Adrenal gland (tissue), 12 donors: ENCODE results near the gene DIAPH3. TPM values are rescaled to one million over a fixed set of nuclear protein-coding genes. Genes with fewer than 3 reads are reported as not detected.

Experiments used
- DNase-seq, 7 donors: peaks; one replicate each; pipeline ENCODE4 v3.0.0-alpha.2; 2019 to 2020
- H3K27ac ChIP-seq, 5 donors: fragments of 200-600 bp; sonication (generic) in 4 of 5; 1 replicate in 3 of 5; 2 replicates in 2 of 5; pipeline versions ENCODE4 v1.5.1 to v1.8.0; 2016 to 2020; ENCODE audit warnings: mild to moderate bottlenecking in 1 of 5
- H3K27me3 ChIP-seq: fragments of 200-600 bp; 2 replicates; pipeline ENCODE4 v1.8.0; 2021
- H3K36me3 ChIP-seq, 2 donors: fragments of 200-600 bp; replicated peaks in 1 of 2; 1 replicate in 1 of 2; 2 replicates in 1 of 2; pipeline versions ENCODE4 v1.5.1 to v1.8.0; 2018 to 2022
- H3K4me1 ChIP-seq, 2 donors: fragments of 200-600 bp; replicated peaks in 1 of 2; 1 replicate in 1 of 2; 2 replicates in 1 of 2; pipeline versions ENCODE4 v1.5.1 to v1.8.0; 2018 to 2021
- H3K4me3 ChIP-seq, 4 donors: fragments of 200-600 bp; sonication (generic) in 3 of 4; one replicate each; pipeline ENCODE4 v1.5.1; 2016 to 2018
- H3K9me3 ChIP-seq, 3 donors: fragments of 200-600 bp; sonication (generic) in 1 of 3; replicated peaks in 1 of 3; 1 replicate in 2 of 3; 2 replicates in 1 of 3; pipeline versions ENCODE4 v1.5.1 to v1.8.0; 2016 to 2021
- POLR2A ChIP-seq, 2 donors: fragments of 450-650 bp; IDR thresholded peaks; one replicate each; pipeline ENCODE4 v1.6.1; 2017; ENCODE audit warnings: antibody characterized with exemption in 2 of 2, mild to moderate bottlenecking in 2 of 2, moderate library complexity in 1 of 2
- WGBS, 4 donors: extraction: QIAGEN DNeasy Blood & Tissue Kit in 2 of 4; methylation state at CpG; one replicate each; pipeline versions ENCODE4 v1.1.5 to v1.1.7; 2013 to 2017; 5-methylcytosine and 5-hydroxymethylcytosine counted together
- intact Hi-C, 2 donors: fragments of 100-400 bp; cut with DNase I; formaldehyde crosslinking; loops; one replicate each; pipeline versions ENCODE4 v1.14.1 to v1.15.0; 2022 to 2023
- polyA plus RNA-seq, 3 donors: library from polyadenylated mRNA; stranded (reverse); fragments of 200-250 nt in 2 of 3; fragments of 350-450 nt in 1 of 3; fragmentation: Illumina TruSeq in 1 of 3; extraction: RNeasy Lipid Tissue Mini Kit (QIAGEN cat#74804) in 1 of 3; gene quantifications; one replicate each; pipeline ENCODE4 v1.2.3, GENCODE V29; 2013 to 2014
- total RNA-seq, 9 donors: library from RNA; depleted of rRNA in 4 of 9; stranded (reverse); fragments of >200 nt in 4 of 9; fragments of 120-200 nt in 1 of 9; fragmentation: NEBNext Ultra II Directional in 1 of 9; extraction: Animal tissue kit (Norgen Biotek cat#: 25700) in 1 of 9; gene quantifications; one replicate each; pipeline versions ENCODE4 v1.1.0 to v1.2.4, GENCODE V29; 2013 to 2023
- TF ChIP-seq, protein P1 (sequence below), 6 experiments: fragments of 450-650 bp in 4 of 6; fragments of 200-600 bp in 2 of 6; sonication (generic) in 1 of 6; IDR thresholded peaks; 1 replicate in 5 of 6; 2 replicates in 1 of 6; pipeline versions ENCODE4 v1.5.1 to v1.8.0; 2016 to 2021; ENCODE audit warnings: antibody characterized with exemption in 6 of 6, mild to moderate bottlenecking in 2 of 6, moderate library complexity in 1 of 6
- donor health status: healthy with polysubstance abuse.
- donor health status: Bipolar disorder and iron deficiency.
- donor health status: DM: yes; HTN: yes; CAD: no.
- donor health status: DM: no; HTN: no; CAD: no.
- donor health status: DM: no; HTN: no; CAD: no.
- donor health status: DM: yes; HTN: yes; CAD: no.

Gene DIAPH3
- total and polyA plus RNA-seq, 12 donors: 0.07 to 4.2 (median 0.42) TPM; not detected in 3

DNA sequence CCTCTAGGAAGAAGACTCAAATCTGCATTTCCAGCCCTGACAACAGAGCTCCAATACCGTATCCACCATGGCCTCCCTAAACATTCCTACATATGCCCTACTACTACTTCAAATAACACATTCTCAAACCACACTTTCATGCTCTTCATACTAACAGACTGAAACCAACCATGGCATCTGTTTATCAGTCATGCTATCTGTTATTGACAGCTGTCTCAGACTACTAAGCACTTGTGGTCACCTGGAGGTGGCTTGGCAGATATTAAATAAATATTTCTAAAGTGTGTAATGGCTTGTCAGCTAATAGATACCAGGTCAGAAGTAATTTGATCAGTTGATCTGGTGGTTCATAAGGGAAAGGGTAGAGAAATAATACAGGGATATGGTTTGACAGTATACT, 489.1 kb downstream of the DIAPH3 start:
- Histone ChIP-seq H3K9me3 (no peaks in the 10 kb centered on the region), H3K4me3 (no peak overlapping the region), H3K36me3 (no peaks in the 10 kb centered on the region), H3K27ac (no peak overlapping the region), H3K27me3 (no peaks in the 10 kb centered on the region), H3K4me1 (peaks cover 0 to 8% of the 10 kb centered on the region in 2 donors)
- TF ChIP-seq, protein P1, sequence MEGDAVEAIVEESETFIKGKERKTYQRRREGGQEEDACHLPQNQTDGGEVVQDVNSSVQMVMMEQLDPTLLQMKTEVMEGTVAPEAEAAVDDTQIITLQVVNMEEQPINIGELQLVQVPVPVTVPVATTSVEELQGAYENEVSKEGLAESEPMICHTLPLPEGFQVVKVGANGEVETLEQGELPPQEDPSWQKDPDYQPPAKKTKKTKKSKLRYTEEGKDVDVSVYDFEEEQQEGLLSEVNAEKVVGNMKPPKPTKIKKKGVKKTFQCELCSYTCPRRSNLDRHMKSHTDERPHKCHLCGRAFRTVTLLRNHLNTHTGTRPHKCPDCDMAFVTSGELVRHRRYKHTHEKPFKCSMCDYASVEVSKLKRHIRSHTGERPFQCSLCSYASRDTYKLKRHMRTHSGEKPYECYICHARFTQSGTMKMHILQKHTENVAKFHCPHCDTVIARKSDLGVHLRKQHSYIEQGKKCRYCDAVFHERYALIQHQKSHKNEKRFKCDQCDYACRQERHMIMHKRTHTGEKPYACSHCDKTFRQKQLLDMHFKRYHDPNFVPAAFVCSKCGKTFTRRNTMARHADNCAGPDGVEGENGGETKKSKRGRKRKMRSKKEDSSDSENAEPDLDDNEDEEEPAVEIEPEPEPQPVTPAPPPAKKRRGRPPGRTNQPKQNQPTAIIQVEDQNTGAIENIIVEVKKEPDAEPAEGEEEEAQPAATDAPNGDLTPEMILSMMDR (IDR thresholded peaks at IDR 0.05): no peak
- TF ChIP-seq POLR2A (IDR thresholded peaks at IDR 0.05): no peak
- 96 to 100% (median 99%) methylated on average over 1 of the region's 1 CpG for WGBS, 4 donors
- no peak for DNase-seq
- intact Hi-C loops: loop anchor here in 1 of 2 donors (10.0 kb wide), 1 partner anchor 280 kb away; no protein-coding TSS in a partner anchor

DNA sequence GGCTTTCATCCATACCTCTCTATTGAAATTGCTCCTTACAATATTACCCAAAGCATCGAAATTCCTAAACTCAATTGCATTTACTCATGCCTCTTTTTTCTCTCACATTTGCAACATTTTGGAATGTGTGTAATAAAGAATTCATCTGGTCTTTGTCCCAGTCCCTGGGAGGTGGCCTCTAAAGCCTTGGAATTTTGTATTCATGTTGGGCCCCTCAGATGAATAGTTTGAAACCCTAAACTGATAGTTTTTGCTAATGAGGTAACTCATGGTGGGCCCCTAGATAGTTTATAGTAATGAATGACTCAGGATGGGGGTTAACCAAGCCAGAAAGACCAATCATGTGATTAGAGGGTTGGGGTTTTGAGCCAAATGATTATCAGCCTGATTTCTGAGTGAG, 490.4 kb downstream of the DIAPH3 start:
- Histone ChIP-seq H3K9me3 (no peaks in the 10 kb centered on the region), H3K27ac (no peak overlapping the region), H3K27me3 (no peaks in the 10 kb centered on the region), H3K36me3 (no peaks in the 10 kb centered on the region), H3K4me3 (no peak overlapping the region), H3K4me1 (peaks cover 0 to 8% of the 10 kb centered on the region in 2 donors)
- 95 to 100% (median 97%) methylated on average over 1 of the region's 1 CpG for WGBS, 4 donors
- DNase-seq: no peak
- TF ChIP-seq POLR2A (IDR thresholded peaks at IDR 0.05): no peak
- TF ChIP-seq, protein P1 (IDR thresholded peaks at IDR 0.05): no peak
- intact Hi-C loops: loop anchor here in 1 of 2 donors (10.0 kb wide), 1 partner anchor 278 kb away; no protein-coding TSS in a partner anchor

DNA sequence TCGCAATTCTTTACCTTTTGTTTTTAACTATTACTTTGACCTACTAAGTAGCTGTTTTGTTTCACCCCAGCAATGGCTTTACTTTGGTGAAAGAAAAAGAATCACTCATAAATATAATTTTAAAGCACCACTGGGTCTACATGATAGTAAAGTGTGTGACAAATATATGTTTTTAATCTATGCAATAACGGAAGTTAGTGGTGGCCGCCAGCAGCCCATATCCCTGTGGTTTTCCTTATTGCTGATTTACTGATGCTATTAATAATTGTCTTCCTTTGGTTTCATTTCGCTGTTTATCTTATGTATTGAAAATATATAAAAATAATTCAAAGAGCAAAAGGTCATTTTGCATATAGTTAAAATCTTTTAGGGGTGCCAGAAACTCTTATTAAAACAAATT, 491.3 kb downstream of the DIAPH3 start:
- TF ChIP-seq, protein P1 (IDR thresholded peaks at IDR 0.05): no peak
- no peak for TF ChIP-seq POLR2A (IDR thresholded peaks at IDR 0.05)
- Histone ChIP-seq H3K9me3 (no peaks in the 10 kb centered on the region), H3K4me1 (peaks cover 0 to 8% of the 10 kb centered on the region in 2 donors), H3K27ac (no peak overlapping the region), H3K4me3 (no peak overlapping the region), H3K27me3 (no peaks in the 10 kb centered on the region), H3K36me3 (no peaks in the 10 kb centered on the region)
- DNase-seq: no peak
- WGBS, 4 donors: 71 to 75% (median 72%) methylated on average over 4 of the region's 4 CpGs
- intact Hi-C loops: loop anchor here in 1 of 2 donors (10.0 kb wide), 1 partner anchor 278 kb away; no protein-coding TSS in a partner anchor

DNA sequence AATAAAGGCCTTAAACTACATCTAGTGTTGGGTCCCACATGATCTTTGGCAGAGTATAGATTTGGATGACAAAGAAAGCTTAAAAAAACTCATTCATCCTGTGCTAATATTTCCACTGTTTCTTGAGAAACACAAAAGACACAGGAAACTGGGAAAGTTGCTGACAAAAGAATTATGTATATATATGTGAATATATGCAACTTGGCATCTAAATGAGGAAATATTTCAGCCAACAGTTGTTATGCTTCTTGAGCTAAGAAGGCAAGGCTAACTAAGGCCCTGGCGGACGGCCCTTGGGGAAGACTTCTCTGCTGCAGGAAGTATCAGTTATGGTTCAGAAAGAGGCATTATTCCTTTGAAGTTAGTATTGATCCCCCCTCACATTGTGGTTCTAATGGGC, 491.8 kb downstream of the DIAPH3 start:
- intact Hi-C loops: loop anchor here in 1 of 2 donors (10.0 kb wide), 1 partner anchor 277 kb away; no protein-coding TSS in a partner anchor
- DNase-seq: peak in 1 of 7 donors; percentile 23
- no peaks in the 10 kb centered on the region for H3K9me3 ChIP-seq
- H3K27ac ChIP-seq: no peak overlapping the region
- TF ChIP-seq, protein P1 (IDR thresholded peaks at IDR 0.05): no peak
- 76 to 89% (median 77%) methylated on average over 2 of the region's 2 CpGs for WGBS, 4 donors
- H3K4me1 ChIP-seq: peaks cover 0 to 8% of the 10 kb centered on the region in 2 donors
- no peak overlapping the region for H3K4me3 ChIP-seq
- no peaks in the 10 kb centered on the region for H3K36me3 ChIP-seq
- H3K27me3 ChIP-seq: no peaks in the 10 kb centered on the region
